HG03060 (cell line): Measurements from ENCODE around the gene CFAP410.
"Not testable (repeated sequence)": the region's sequence is repeated elsewhere in the genome, so short reads cannot be mapped to it uniquely, and the experiment has no call there.

Source experiments
- ATAC-seq: cut with Tn5 transposase; IDR thresholded peaks from one replicate; pipeline ENCODE4 v1.9.1; 2021; ENCODE audit warnings: low read depth, moderate number of reproducible peaks; ENCODE audit not compliant: unreplicated experiment

CFAP410 gene

GRCh38 chr21:44289381-44290010 is 49.7 kb downstream of the CFAP410 start:
- no peak for ATAC-seq

GRCh38 chr21:44288251-44289110 is 50.7 kb downstream of the CFAP410 start:
- no peak for ATAC-seq

- ATAC-seq, result no peak
Measured at GRCh38 chr21:44286716-44287632, 52.2 kb downstream of the CFAP410 start.

GRCh38 chr21:44286086-44286715 is 53.0 kb downstream of the CFAP410 start:
- no peak for ATAC-seq

- ATAC-seq, result no peak
Measured at GRCh38 chr21:44285138-44285992, 53.8 kb downstream of the CFAP410 start, which contains the start of gene AIRE. Gene AIRE, plus strand, starts transcription at chr21:44285876. Its CDS starts 131 bp downstream, at chr21:44286007.

GRCh38 chr21:44283948-44284347 is 55.2 kb downstream of the CFAP410 start:
- no peak for ATAC-seq

GRCh38 chr21:44283211-44283785 is 55.9 kb downstream of the CFAP410 start:
- ATAC-seq, result not testable (repeated sequence)

GRCh38 chr21:44282370-44282769 is 56.8 kb downstream of the CFAP410 start:
- no peak for ATAC-seq

GRCh38 chr21:44281801-44282200 is 57.4 kb downstream of the CFAP410 start:
- no peak for ATAC-seq

- ATAC-seq, result no peak
Measured at GRCh38 chr21:44279354-44280260, 59.6 kb downstream of the CFAP410 start.
